Karpas-422 (cell line): ENCODE measurements around the gene IQGAP2. TPM values are rescaled to one million over a fixed set of nuclear protein-coding genes. Genes with fewer than 3 reads are reported as not detected.
"Not testable (repeated sequence)": the region's sequence is repeated elsewhere in the genome, so short reads cannot be mapped to it uniquely, and the experiment has no call there.

Source experiments
- DNase-seq: peaks from one replicate; pipeline ENCODE4 v3.0.0-alpha.2; 2015
- H2AFZ ChIP-seq: fragments of 200-600 bp; sonication (generic); 2 replicates; pipeline ENCODE4 v1.6.1; 2014; ENCODE audit warnings: antibody characterized with exemption, low read length, mixed read lengths
- H3K27ac ChIP-seq: fragments of 200-600 bp; sonication (generic); 2 replicates; pipeline ENCODE4 v1.5.1; 2014; ENCODE audit warnings: mild to moderate bottlenecking, low read length, moderate library complexity
- H3K27me3 ChIP-seq: fragments of 200-600 bp; sonication (generic); 2 replicates; pipeline ENCODE4 v1.6.1; 2014; ENCODE audit warnings: low read length, mixed read lengths
- H3K36me3 ChIP-seq: fragments of 200-600 bp; sonication (generic); 2 replicates; pipeline ENCODE4 v1.6.1; 2014; ENCODE audit warnings: low read length, mixed read lengths; ENCODE audit not compliant: insufficient read depth
- H3K4me1 ChIP-seq: fragments of 200-600 bp; sonication (generic); 2 replicates; pipeline ENCODE4 v1.6.1; 2014; ENCODE audit warnings: mild to moderate bottlenecking, low read length, mixed read lengths
- H3K4me2 ChIP-seq: fragments of 200-600 bp; sonication (generic); 2 replicates; pipeline ENCODE4 v1.6.1; 2014; ENCODE audit warnings: low read length, low read depth, mild to moderate bottlenecking; ENCODE audit not compliant: poor library complexity, severe bottlenecking
- H3K4me3 ChIP-seq: fragments of 200-600 bp; sonication (generic); 2 replicates; pipeline ENCODE4 v1.5.1; 2014; ENCODE audit warnings: mild to moderate bottlenecking, antibody characterized with exemption, low read length, mixed read lengths
- H3K79me2 ChIP-seq: fragments of 200-600 bp; sonication (generic); 2 replicates; pipeline ENCODE4 v1.6.1; 2014; ENCODE audit warnings: mild to moderate bottlenecking, low read length, mixed read lengths
- H3K9ac ChIP-seq: fragments of 200-600 bp; sonication (generic); 2 replicates; pipeline ENCODE4 v1.6.0; 2014; ENCODE audit warnings: low read length
- H3K9me2 ChIP-seq: fragments of 200-600 bp; sonication (generic), shearing (Covaris generic); replicated peaks from 2 replicates; pipeline ENCODE4 v1.6.0; 2014; ENCODE audit warnings: mild to moderate bottlenecking, low read length, moderate library complexity; ENCODE audit not compliant: insufficient read depth
- H3K9me3 ChIP-seq: fragments of 300-700, 200-600 bp; sonication (generic); 2 replicates; pipeline ENCODE4 v1.6.1; 2014; ENCODE audit warnings: low read length, mixed read lengths
- H4K20me1 ChIP-seq: fragments of 200-600 bp; sonication (generic); 2 replicates; pipeline ENCODE4 v1.6.1; 2014; ENCODE audit warnings: mild to moderate bottlenecking, antibody characterized with exemption, low read length, low read depth; ENCODE audit not compliant: insufficient read depth
- total RNA-seq: library from RNA; depleted of rRNA; stranded (reverse); fragments of >200 nt; shearing (Covaris generic); gene quantifications from 2 replicates; pipeline ENCODE4 v1.2.3, GENCODE V29; 2014; ENCODE audit warnings: low replicate concordance

Gene IQGAP2
- total RNA-seq, 1 experiment from 2014 or later = not detected

GRCh38 chr5:76513476-76513875 lies 110.4 kb downstream of the IQGAP2 start:
- Histone ChIP-seq H3K27me3 (no peaks in the 10 kb centered on the region), H3K4me2 (no peak overlapping the region), H3K36me3 (no peaks in the 10 kb centered on the region), H4K20me1 (no peaks in the 10 kb centered on the region), H3K27ac (no peak overlapping the region), H3K79me2 (no peaks in the 10 kb centered on the region), H3K9me3 (no peaks in the 10 kb centered on the region), H2AFZ (no peak overlapping the region), H3K9ac (no peak overlapping the region), H3K4me3 (no peak overlapping the region), H3K9me2 (no peaks in the 10 kb centered on the region), H3K4me1 (no peaks in the 10 kb centered on the region)
- no peak for DNase-seq

GRCh38 chr5:76514292-76514691 lies 111.2 kb downstream of the IQGAP2 start:
- Histone ChIP-seq H3K27ac (no peak overlapping the region), H3K4me2 (no peak overlapping the region), H3K79me2 (no peaks in the 10 kb centered on the region), H3K4me3 (no peak overlapping the region), H3K9me3 (no peaks in the 10 kb centered on the region), H3K4me1 (no peaks in the 10 kb centered on the region), H3K27me3 (no peaks in the 10 kb centered on the region), H2AFZ (no peak overlapping the region), H3K9me2 (no peaks in the 10 kb centered on the region), H4K20me1 (no peaks in the 10 kb centered on the region), H3K9ac (no peak overlapping the region), H3K36me3 (no peaks in the 10 kb centered on the region)
- DNase-seq = no peak

- H3K9me2 ChIP-seq = no peaks in the 10 kb centered on the region
- no peaks in the 10 kb centered on the region for H3K9me3 ChIP-seq
- H3K4me2 ChIP-seq = no peak overlapping the region
- no peaks in the 10 kb centered on the region for H3K79me2 ChIP-seq
- no peak overlapping the region for H3K27ac ChIP-seq
- no peak overlapping the region for H2AFZ ChIP-seq
- DNase-seq = no peak
- H3K36me3 ChIP-seq = no peaks in the 10 kb centered on the region
- H3K27me3 ChIP-seq = no peaks in the 10 kb centered on the region
- no peaks in the 10 kb centered on the region for H4K20me1 ChIP-seq
- H3K4me1 ChIP-seq = no peaks in the 10 kb centered on the region
- no peak overlapping the region for H3K4me3 ChIP-seq
- no peak overlapping the region for H3K9ac ChIP-seq
Measured at GRCh38 chr5:76514713-76515112, 111.6 kb downstream of the IQGAP2 start.

GRCh38 chr5:76517334-76517733 lies 114.2 kb downstream of the IQGAP2 start:
- H3K9ac ChIP-seq = no peak overlapping the region
- no peaks in the 10 kb centered on the region for H3K4me1 ChIP-seq
- no peak overlapping the region for H3K4me3 ChIP-seq
- H3K4me2 ChIP-seq = no peak overlapping the region
- H3K79me2 ChIP-seq = no peaks in the 10 kb centered on the region
- H3K27ac ChIP-seq = no peak overlapping the region
- no peaks in the 10 kb centered on the region for H3K27me3 ChIP-seq
- H2AFZ ChIP-seq = no peak overlapping the region
- DNase-seq = no peak
- no peaks in the 10 kb centered on the region for H3K9me3 ChIP-seq
- H3K9me2 ChIP-seq = no peaks in the 10 kb centered on the region
- H3K36me3 ChIP-seq = no peaks in the 10 kb centered on the region
- no peaks in the 10 kb centered on the region for H4K20me1 ChIP-seq

- not testable (repeated sequence) for H3K4me2 ChIP-seq, H3K27ac ChIP-seq, H3K36me3 ChIP-seq, H3K4me1 ChIP-seq, DNase-seq, H3K4me3 ChIP-seq, H3K79me2 ChIP-seq, H4K20me1 ChIP-seq, H3K27me3 ChIP-seq, H2AFZ ChIP-seq, H3K9me2 ChIP-seq, H3K9me3 ChIP-seq, H3K9ac ChIP-seq
Measured at GRCh38 chr5:76518246-76518645, 115.2 kb downstream of the IQGAP2 start.

- H3K9ac ChIP-seq = no peak overlapping the region
- H3K27me3 ChIP-seq = no peaks in the 10 kb centered on the region
- no peaks in the 10 kb centered on the region for H4K20me1 ChIP-seq
- no peak overlapping the region for H3K4me3 ChIP-seq
- H2AFZ ChIP-seq = no peak overlapping the region
- no peak overlapping the region for H3K4me2 ChIP-seq
- no peaks in the 10 kb centered on the region for H3K79me2 ChIP-seq
- no peaks in the 10 kb centered on the region for H3K9me3 ChIP-seq
- H3K36me3 ChIP-seq = no peaks in the 10 kb centered on the region
- H3K9me2 ChIP-seq = no peaks in the 10 kb centered on the region
- DNase-seq = no peak
- no peaks in the 10 kb centered on the region for H3K4me1 ChIP-seq
- H3K27ac ChIP-seq = no peak overlapping the region
Measured at GRCh38 chr5:76521240-76521758, 118.2 kb downstream of the IQGAP2 start.

GRCh38 chr5:76522103-76522935 lies 119.2 kb downstream of the IQGAP2 start:
- Histone ChIP-seq H3K4me1 (no peaks in the 10 kb centered on the region), H3K9me2 (no peaks in the 10 kb centered on the region), H3K36me3 (no peaks in the 10 kb centered on the region), H3K27me3 (no peaks in the 10 kb centered on the region), H3K4me2 (no peak overlapping the region), H2AFZ (no peak overlapping the region), H3K9me3 (no peaks in the 10 kb centered on the region), H4K20me1 (no peaks in the 10 kb centered on the region), H3K27ac (no peak overlapping the region), H3K9ac (no peak overlapping the region), H3K79me2 (no peaks in the 10 kb centered on the region), H3K4me3 (no peak overlapping the region)
- no peak for DNase-seq

GRCh38 chr5:76524101-76524835 lies 121.2 kb downstream of the IQGAP2 start:
- H3K27me3 ChIP-seq = no peaks in the 10 kb centered on the region
- H3K27ac ChIP-seq = no peak overlapping the region
- H2AFZ ChIP-seq = no peak overlapping the region
- H3K4me3 ChIP-seq = no peak overlapping the region
- H3K4me2 ChIP-seq = no peak overlapping the region
- no peaks in the 10 kb centered on the region for H3K9me2 ChIP-seq
- no peak for DNase-seq
- H3K9ac ChIP-seq = no peak overlapping the region
- H3K79me2 ChIP-seq = no peaks in the 10 kb centered on the region
- H3K36me3 ChIP-seq = no peaks in the 10 kb centered on the region
- no peaks in the 10 kb centered on the region for H3K4me1 ChIP-seq
- H4K20me1 ChIP-seq = no peaks in the 10 kb centered on the region
- H3K9me3 ChIP-seq = no peaks in the 10 kb centered on the region
